HG03095 (cell line): Measurements from ENCODE around the gene HRCT1.

Experiments used
- ATAC-seq: cut with Tn5 transposase; IDR thresholded peaks from one replicate; pipeline ENCODE4 v1.9.1; 2021; ENCODE audit warnings: moderate library complexity; ENCODE audit not compliant: unreplicated experiment

The HRCT1 gene

GRCh38 chr9:35940458-35941407, 34.7 kb downstream of the HRCT1 start:
- no peak for ATAC-seq

- no peak for ATAC-seq
Measured at GRCh38 chr9:35942286-35942685, 36.3 kb downstream of the HRCT1 start.

- ATAC-seq: no peak
Measured at GRCh38 chr9:35944173-35944572, 38.2 kb downstream of the HRCT1 start.

- ATAC-seq: no peak
Measured at GRCh38 chr9:35944841-35945240, 38.8 kb downstream of the HRCT1 start.

GRCh38 chr9:35945341-35946018, 39.5 kb downstream of the HRCT1 start:
- ATAC-seq: no peak

- no peak for ATAC-seq
Measured at GRCh38 chr9:35948451-35948850, 42.4 kb downstream of the HRCT1 start.

- ATAC-seq: no peak
Measured at GRCh38 chr9:35948901-35949318, 42.9 kb downstream of the HRCT1 start.

- no peak for ATAC-seq
Measured at GRCh38 chr9:35951736-35952135, 45.7 kb downstream of the HRCT1 start.

- ATAC-seq: no peak
Measured at GRCh38 chr9:35952526-35953191, 46.7 kb downstream of the HRCT1 start.

GRCh38 chr9:35954942-35955546, 49.0 kb downstream of the HRCT1 start:
- ATAC-seq: no peak

GRCh38 chr9:35956651-35957050, 50.6 kb downstream of the HRCT1 start:
- ATAC-seq: no peak
